Measurements from ENCODE around the gene ABLIM1. TPM values are rescaled to one million over a fixed set of nuclear protein-coding genes. Genes with fewer than 3 reads are reported as not detected.

Gene ABLIM1
- total and polyA plus RNA-seq, 3 donors from 2014 or later, result 90.0 to 137 (median 128) TPM

DNA sequence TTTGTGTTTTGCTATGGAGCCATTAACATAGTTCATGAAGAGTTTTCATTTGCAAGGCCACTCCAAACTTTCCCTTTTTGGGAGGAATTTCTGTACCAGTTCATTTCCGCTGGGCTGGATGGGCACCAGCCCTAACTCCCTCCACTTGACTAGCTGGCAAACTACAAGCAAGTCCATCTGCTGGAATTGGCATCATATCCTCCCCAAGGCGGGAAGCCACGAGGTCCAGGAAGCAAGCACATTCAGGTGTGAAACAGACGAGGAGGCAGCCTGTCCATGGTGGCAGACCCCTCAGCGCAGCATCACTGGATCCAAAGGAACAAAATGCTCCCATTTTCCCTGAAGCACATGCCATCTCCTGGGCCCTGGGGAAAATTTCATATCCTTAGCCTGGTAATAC is 125.8 kb downstream of the ABLIM1 start:
- H3K27ac ChIP-seq, result no peak overlapping the region
- H3K9me3 ChIP-seq, result no peaks in the 10 kb centered on the region
- no peak for TF ChIP-seq POLR2A (IDR thresholded peaks at IDR 0.05)
- TF ChIP-seq, protein P1, sequence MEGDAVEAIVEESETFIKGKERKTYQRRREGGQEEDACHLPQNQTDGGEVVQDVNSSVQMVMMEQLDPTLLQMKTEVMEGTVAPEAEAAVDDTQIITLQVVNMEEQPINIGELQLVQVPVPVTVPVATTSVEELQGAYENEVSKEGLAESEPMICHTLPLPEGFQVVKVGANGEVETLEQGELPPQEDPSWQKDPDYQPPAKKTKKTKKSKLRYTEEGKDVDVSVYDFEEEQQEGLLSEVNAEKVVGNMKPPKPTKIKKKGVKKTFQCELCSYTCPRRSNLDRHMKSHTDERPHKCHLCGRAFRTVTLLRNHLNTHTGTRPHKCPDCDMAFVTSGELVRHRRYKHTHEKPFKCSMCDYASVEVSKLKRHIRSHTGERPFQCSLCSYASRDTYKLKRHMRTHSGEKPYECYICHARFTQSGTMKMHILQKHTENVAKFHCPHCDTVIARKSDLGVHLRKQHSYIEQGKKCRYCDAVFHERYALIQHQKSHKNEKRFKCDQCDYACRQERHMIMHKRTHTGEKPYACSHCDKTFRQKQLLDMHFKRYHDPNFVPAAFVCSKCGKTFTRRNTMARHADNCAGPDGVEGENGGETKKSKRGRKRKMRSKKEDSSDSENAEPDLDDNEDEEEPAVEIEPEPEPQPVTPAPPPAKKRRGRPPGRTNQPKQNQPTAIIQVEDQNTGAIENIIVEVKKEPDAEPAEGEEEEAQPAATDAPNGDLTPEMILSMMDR (IDR thresholded peaks at IDR 0.05), result no peak
- H3K36me3 ChIP-seq (ENCODE audit: low read depth, missing control alignments), result no peaks in the 10 kb centered on the region
- 94 to 95% methylated on average over 5 of the region's 5 CpGs for WGBS, 2 donors
- no peak for DNase-seq
- no peaks in the 10 kb centered on the region for H3K27me3 ChIP-seq
- no peak overlapping the region for H3K4me3 ChIP-seq
- no peaks in the 10 kb centered on the region for H3K4me1 ChIP-seq
- intact Hi-C loops (cut with DNase I; ENCODE audit: low total_unique reads), result no loop called here

DNA sequence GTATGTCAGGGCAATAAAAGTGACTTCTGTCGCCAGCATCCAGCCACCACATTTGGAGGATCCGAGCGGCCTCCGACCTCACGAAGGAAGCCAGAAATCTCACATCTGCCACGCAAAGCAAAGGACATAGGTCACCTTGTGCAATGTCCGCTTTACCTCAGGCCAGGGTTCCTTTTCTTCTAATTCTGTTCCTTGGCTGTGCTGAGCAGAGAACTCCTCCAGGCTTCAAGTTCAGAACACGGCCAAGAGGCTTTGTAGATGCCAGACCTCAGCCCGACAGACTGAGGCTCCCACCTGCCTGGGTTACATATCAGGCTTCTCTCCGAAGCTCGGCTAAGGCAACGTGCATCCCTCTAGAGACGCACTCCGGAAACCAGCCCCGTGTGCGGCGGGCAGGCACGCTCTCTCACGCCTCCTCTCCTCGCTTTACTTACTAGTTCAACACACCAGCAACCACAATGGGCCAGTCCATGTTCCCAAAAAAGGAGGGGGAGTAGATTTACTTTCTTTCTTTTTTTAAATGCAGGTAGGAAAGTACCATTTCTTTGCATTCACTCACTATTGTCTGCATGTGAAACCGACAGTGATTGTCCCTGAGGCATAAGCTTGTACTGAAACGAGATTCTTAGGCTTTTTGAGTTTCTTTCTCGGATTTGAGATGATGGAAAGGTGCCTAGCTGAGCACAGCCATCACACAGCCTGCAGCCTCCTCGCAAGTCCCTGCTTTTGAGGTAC is 131.4 kb downstream of the ABLIM1 start:
- TF ChIP-seq, protein P1 (IDR thresholded peaks at IDR 0.05), result no peak
- peak; percentile 43 for TF ChIP-seq POLR2A (IDR thresholded peaks at IDR 0.05)
- no peaks in the 10 kb centered on the region for H3K9me3 ChIP-seq
- peak overlapping the region; percentile 81 to 82 for H3K27ac ChIP-seq
- H3K4me1 ChIP-seq, result no peaks in the 10 kb centered on the region
- H3K36me3 ChIP-seq (ENCODE audit: low read depth, missing control alignments), result no peaks in the 10 kb centered on the region
- DNase-seq, result peak; percentile 86
- intact Hi-C loops (cut with DNase I; ENCODE audit: low total_unique reads), result no loop called here
- no peaks in the 10 kb centered on the region for H3K27me3 ChIP-seq
- H3K4me3 ChIP-seq, result peak overlapping the region; percentile 59 to 61
- 1 to 2% methylated on average over 24 of the region's 24 CpGs for WGBS, 2 donors

DNA sequence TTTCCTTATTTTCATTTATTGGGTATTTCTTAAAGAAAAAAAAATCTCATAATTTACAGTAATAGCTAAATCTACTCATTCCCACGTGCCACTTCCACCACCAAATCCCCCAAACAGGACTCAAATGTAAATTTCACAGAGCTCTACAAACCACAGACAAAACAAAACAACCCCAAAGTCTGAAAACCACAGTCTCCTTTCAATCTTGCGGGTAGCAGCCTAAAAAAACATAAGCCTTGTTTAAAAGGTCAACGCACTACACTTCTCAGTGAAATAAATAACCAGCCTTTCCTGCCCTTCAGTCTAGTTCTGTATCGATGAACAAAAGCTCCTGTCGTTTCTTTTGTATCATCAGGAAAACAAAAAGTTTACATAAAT is 132.0 kb downstream of the ABLIM1 start:
- H3K4me3 ChIP-seq, result peak overlapping the region; percentile 59 to 61
- intact Hi-C loops (cut with DNase I; ENCODE audit: low total_unique reads), result no loop called here
- TF ChIP-seq, protein P1 (IDR thresholded peaks at IDR 0.05), result no peak
- no peak for TF ChIP-seq POLR2A (IDR thresholded peaks at IDR 0.05)
- WGBS, 2 donors, result 4% methylated on average over 5 of the region's 5 CpGs
- no peaks in the 10 kb centered on the region for H3K27me3 ChIP-seq
- no peaks in the 10 kb centered on the region for H3K9me3 ChIP-seq
- H3K4me1 ChIP-seq, result no peaks in the 10 kb centered on the region
- H3K36me3 ChIP-seq (ENCODE audit: low read depth, missing control alignments), result no peaks in the 10 kb centered on the region
- H3K27ac ChIP-seq, result peak overlapping the region; percentile 81 to 82
- DNase-seq, result no peak

DNA sequence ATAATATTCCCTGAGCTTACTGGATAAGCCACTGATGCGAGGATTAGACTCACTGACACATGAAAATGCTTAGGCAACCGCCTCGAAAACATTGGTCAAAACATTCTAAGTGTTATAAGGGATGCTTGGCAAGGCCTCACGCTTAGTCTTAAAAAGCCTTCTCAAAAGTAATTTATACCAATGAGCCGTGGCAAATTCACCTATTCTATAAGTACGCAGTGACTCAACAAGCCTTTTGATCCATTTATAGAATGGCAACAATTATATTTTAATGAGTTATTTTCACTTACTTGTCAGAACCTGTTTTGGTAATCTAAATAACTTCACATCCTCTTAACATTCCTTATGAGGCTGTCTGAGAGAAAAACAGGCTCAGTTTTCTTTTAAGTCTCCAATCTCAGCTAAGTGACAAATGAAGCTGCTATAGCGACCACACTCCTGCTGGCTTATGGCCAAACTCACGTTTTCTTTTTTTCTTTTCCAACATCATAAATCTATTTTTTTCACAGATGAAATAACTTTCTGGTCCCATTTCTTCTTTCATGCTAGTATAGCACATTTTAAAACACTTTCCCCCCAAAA is 132.6 kb downstream of the ABLIM1 start:
- 29 to 41% methylated on average over 8 of the region's 8 CpGs for WGBS, 2 donors

More for the DNA sequence above, 132.6 kb downstream of the ABLIM1 start:
- H3K4me1 ChIP-seq, result no peaks in the 10 kb centered on the region
- peak overlapping the region; percentile 81 to 82 for H3K27ac ChIP-seq
- H3K9me3 ChIP-seq, result no peaks in the 10 kb centered on the region
- H3K27me3 ChIP-seq, result no peaks in the 10 kb centered on the region
- TF ChIP-seq, protein P1 (IDR thresholded peaks at IDR 0.05), result no peak
- no peak for TF ChIP-seq POLR2A (IDR thresholded peaks at IDR 0.05)
- no peaks in the 10 kb centered on the region for H3K36me3 ChIP-seq (ENCODE audit: low read depth, missing control alignments)
- intact Hi-C loops (cut with DNase I; ENCODE audit: low total_unique reads), result no loop called here
- H3K4me3 ChIP-seq, result peak overlapping the region; percentile 59 to 61
- no peak for DNase-seq

Measured in testis (tissue), 3 donors.